ENCODE results near the gene PRRC2B.

PRRC2B gene

GRCh38 chr9:131407717-131408195, 13.9 kb downstream of the PRRC2B start:
- peak in 27 of 56 donors; percentile 17 to 70 (median 45) for DNase-seq

DNA sequence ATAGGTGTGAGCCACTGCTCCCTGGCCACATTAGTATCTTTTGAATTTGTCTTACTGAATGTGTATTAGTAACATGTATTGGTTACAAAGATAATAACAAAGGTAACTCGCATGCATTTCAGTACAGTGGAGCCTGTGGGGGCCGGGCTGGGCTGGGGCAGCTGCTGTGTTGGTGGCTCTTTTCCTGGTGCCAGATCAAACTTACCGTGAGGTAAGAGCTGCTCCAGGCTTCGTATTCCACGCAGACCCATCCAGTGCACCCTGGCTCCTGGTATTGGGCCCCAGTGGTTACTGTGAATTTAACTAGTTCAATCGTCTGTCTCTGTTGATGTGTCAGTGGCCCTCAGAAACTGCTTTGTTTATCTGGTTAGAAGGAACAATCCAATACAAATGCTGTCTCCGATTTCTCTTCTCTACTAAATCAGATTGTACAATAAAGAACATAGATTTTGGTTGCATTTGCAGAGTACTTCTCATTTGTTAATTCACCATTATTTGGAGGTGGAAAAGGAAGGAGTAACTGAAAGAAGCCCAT, 15.6 kb downstream of the PRRC2B start:
- no peak for DNase-seq

DNA sequence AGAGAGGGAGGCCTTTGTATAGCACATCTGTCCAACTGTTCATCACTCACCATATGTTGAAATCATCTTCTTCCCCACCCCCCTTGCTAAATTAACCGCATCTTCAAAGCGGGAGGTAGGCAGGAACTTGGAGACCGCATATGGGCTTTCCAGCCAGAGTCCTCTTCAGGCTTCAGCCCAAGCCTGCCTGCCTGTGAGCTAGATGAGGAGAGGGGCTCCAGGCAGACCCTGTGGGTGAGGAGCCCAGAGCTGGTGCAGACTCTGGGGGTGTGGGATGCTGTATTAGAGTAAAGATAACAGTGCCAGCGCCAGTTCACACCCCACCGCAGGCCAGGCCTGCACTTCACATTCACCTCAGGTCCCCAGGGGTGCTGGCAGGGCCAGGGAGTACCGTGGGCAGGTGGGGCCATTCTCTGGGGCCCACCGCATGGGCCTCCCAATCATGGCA, 16.2 kb downstream of the PRRC2B start:
- no peak for DNase-seq

GRCh38 chr9:131411719-131412681, 18.1 kb downstream of the PRRC2B start:
- peak in 4 of 56 donors; percentile 23 to 40 (median 29) for DNase-seq

DNA sequence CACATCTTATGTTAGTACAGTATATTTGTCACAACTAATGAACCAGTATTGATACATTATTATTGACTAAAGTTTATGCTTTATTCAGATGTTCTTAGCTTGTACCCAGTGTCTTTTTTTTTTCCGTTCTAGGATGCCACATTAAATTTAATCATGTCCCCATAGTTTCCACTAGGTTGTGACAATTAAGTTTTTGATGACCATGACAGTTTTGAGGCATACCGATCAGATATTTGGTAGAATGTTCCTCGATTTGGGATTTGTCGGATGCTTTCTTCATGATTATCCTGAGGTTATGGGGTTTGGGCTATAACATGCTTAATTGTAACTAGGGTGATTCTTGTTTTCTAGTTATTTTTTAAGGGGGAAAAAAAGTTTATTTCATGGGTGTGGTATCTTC, 22.6 kb downstream of the PRRC2B start:
- no peak for DNase-seq

GRCh38 chr9:131417264-131418142, 23.6 kb downstream of the PRRC2B start:
- DNase-seq = no peak

DNA sequence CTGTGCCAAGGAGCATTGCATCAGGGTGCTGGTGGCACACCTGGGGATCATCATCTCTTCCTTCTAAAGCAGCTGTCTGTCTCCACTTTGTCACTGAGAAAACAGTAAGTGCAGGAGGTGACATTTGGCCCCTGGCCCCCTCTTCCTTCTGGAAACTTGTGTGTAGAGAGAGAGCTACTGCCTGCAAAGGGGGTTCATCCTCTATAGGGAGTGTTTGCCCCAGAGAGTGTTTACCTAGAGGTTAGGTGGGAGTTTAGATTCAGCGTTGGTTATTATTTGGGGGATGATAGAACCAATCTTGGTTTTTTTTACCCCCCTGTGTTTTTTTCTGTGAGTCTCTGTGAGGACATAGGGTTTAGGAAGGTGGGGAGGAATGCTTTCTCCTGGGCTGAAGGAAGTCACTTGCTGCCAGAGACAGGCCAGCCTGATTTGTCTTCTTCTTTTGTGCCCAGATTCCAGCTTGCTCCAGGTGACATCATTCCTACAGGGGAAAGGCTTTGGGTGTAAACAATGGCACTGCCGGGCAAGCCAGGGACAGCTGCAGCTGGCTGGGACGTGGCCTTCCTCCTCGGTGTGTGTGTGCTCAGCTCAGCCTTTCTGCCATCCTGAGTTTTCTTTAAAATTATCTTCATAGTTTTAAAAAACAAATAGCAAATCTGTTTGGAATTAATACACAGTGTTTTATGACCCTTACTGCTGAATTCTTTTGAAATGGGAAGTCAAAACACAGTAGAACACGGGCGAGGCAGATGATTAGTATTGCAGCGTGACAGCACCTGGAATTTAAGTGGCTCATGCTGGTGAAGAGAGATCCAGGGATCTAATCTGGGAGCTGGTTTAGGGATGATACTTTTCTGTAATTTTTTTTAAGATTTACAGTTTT, 24.5 kb downstream of the PRRC2B start:
- DNase-seq = peak in 16 of 56 donors; percentile 18 to 57 (median 36)

DNA sequence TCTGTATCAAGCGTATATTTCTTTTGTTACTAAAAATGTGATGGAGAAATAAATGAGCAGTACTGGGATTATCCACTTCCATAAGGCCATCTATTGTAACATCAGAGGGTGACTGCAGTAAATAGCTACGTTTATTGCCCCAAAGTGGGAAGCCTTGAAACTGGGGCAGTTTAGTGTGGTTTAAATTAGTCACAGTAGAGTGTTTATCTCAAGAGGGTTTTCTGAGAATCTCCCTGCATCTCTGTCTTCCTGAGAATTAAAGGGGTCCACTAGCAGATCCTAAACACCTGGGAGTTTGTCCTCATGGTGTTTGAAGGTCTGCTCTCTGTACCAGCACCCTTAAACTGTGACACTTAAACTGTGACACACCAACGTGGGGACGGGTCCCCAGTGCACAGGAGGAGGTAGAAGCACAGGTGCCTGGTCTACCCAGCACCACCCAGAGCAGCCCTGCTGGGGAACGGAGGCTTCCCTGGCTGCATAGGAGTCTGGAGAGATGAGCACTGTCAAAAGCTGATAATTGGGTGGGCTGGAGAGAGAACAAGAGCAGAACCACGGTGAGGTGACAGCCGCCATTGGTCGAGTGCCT, 25.2 kb downstream of the PRRC2B start:
- DNase-seq = peak in 1 of 56 donors; percentile 21

DNA sequence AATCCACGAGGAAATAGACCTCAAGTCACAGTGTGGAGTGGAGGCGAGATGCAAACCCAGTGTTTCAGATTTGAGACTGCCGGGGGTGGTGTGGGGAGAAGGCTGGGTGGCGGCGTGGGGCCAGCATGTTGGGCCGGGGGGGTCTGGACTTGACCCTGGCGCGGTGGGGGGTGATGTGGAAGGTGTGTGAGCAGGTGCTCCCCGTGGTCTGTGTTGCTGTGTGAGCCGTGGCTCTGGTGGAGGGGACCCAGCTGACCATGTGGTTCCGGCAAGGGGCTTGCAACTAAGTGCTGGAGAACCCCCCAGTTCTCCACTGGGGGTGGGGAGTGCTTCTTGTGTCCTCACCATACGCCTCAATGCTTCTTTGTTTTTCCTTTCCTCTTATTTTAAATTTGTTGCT, 25.8 kb downstream of the PRRC2B start:
- DNase-seq = no peak

DNA sequence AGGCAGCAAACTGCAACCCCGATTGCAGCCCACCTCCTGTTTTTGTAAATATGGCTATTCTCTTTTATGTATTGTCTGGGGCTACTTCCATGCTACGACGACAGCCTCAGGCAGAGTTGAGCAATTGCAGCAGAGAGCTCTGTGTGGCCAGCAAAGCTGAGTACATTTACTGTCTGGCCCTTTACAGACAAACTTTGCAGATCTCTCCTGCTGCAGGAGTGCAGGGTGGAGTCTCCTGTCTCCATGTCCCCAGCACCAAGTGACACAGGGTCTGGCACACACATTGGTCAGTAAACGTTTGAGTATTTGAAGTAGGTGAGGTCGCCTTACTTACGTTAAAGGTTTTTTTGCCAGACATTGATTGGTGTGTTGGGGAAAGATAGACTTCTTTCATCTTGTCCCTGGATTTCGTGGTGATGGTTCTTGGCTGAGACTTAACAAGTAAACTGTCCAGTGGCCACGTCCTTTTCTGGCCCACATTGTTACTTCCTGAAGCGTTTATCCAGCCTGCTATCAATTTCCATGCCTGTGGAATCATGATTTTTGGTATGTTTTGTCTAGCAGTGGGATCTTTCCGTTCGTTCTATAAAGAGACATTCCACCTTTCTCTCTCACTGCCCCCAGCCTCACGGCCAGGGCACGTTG, 27.2 kb downstream of the PRRC2B start:
- DNase-seq = peak in 1 of 56 donors; percentile 23

GRCh38 chr9:131421691-131422090, 27.8 kb downstream of the PRRC2B start:
- peak in 2 of 56 donors; percentile 14 to 19 for DNase-seq

DNA sequence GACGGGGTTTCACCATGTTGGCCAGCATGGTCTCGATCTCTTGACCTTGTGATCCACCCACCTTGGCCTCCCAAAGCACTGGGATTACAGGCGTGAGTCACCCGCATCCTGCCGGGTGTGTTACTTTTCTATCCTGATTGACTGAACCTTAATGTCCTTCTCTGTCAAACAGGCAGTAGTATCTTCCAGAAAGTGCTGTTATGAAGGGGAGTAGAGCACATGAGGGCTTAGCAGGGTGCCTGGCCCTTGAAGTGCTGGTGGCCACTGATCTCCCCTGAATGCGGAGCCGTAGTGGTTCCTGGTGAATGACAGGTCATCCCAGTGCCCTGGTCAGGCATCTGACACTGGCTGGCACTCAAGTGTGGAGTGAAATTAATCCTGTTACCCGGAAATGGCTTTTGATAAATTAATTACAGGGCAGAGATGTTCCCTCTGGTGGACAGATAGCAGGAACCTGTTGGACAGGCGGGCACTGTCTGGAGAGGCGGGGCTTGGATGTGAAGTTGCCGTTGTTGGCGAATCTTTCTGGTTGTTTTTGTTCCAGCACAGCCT, 28.4 kb downstream of the PRRC2B start:
- no peak for DNase-seq

- DNase-seq = peak in 28 of 56 donors; percentile 17 to 72 (median 40)
Measured at GRCh38 chr9:131423171-131423581, 29.3 kb downstream of the PRRC2B start.

DNA sequence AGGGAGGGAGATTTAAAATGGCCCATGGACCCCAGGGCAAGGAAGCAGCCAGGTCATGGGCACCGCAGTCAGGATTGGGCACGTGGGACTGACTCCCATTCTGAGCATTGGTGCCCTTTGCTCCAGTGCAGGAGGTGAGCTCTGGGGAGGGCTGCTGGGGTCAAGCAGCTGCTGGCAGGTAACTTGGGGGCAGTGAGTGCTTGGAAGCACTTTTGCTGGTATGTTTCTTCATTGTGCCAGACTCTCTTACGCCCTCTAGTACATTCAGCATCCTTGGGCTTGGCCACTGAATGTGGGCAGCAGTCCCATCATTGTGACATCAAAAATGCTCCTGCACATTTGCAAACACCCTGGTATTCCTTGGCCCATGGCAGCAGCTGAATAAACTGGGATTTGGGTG, 32.7 kb downstream of the PRRC2B start:
- no peak for DNase-seq

DNA sequence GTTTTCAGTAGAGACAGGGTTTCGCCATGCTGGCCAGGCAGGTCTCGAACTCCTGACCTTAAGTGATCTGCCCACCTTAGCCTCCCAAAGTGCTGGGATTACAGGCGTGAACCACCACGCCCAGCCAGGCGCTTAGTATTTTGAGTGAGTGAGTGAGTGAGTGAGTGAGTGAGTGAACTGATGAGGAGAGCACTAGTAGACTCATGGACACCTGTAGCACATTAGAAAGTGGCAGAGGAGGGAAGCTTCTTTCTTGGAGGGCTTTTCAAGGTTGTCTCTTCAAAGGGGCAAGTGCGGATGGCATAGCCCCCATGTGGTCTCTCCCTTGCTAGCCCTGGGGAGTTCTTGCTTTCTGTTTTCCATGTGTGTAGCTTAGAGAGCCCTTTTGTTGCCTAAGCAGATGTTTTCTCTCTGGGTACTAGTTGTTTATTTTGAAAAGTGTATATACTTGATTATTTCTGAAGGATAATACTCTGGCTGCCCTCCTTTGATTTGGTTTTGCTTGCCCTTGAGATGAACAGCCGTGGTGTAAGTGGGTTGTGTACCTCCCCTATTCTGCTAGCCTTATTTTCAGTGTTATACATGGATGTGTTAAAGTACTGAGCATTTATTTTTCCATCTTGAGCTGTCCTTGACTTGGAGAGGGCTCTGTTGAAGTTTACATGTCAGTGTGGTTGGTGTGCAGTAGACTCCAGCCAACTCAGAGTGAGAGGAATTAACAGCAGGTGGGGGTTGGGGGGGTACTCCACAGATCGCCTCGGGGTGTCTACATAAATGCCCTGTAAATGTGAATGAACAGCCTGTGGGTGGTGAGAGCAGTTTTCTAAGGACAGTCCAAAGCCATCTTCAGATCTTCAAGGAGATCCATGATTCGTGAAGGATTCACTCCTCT, 35.5 kb downstream of the PRRC2B start:
- DNase-seq = no peak

- DNase-seq = no peak
Measured at GRCh38 chr9:131432050-131432449, 38.2 kb downstream of the PRRC2B start.

- no peak for DNase-seq
Measured at GRCh38 chr9:131432597-131433301, 38.9 kb downstream of the PRRC2B start.

All from amygdala (tissue), 56 donors.